Prostate gland (tissue), 2 donors: ENCODE measurements around the gene PILRB. TPM values are rescaled to one million over a fixed set of nuclear protein-coding genes. Genes with fewer than 3 reads are reported as not detected.
"Not testable (repeated sequence)": the region's sequence is repeated elsewhere in the genome, so short reads cannot be mapped to it uniquely, and the experiment has no call there.

Source experiments
- DNase-seq: peaks from one replicate; pipeline ENCODE4 v3.0.0-alpha.2; 2019; ENCODE audit warnings: low spot score
- H3K27ac ChIP-seq, 2 donors: fragments of 200-600 bp; sonication (generic); 2 replicates each; pipeline ENCODE4 v1.5.1; 2017 to 2019
- H3K27me3 ChIP-seq: fragments of 200-600 bp; sonication (generic); replicated peaks from 2 replicates; pipeline ENCODE4 v1.5.1; 2019; ENCODE audit not compliant: insufficient read depth
- H3K36me3 ChIP-seq, 2 donors: fragments of 200-600 bp; sonication (generic); 1 replicate in 1 of 2; 2 replicates in 1 of 2; pipeline versions ENCODE4 v1.5.1 to v1.8.1; 2017 to 2019
- H3K4me1 ChIP-seq: fragments of 200-600 bp; sonication (generic); replicated peaks from 2 replicates; pipeline ENCODE4 v1.5.1; 2019
- H3K4me3 ChIP-seq, 2 donors: fragments of 200-600 bp; sonication (generic); 2 replicates each; pipeline ENCODE4 v1.5.1; 2017 to 2019
- H3K9me3 ChIP-seq: fragments of 200-600 bp; sonication (generic); 2 replicates; pipeline ENCODE4 v1.5.1; 2017
- POLR2A ChIP-seq: fragments of 450-650 bp; IDR thresholded peaks from one replicate; pipeline ENCODE4 v1.6.1; 2016; ENCODE audit warnings: antibody characterized with exemption, mild to moderate bottlenecking
- POLR2AphosphoS5 ChIP-seq: sonication (generic); formaldehyde crosslinking; IDR thresholded peaks from one replicate; pipeline ENCODE4 v1.6.1; 2017; ENCODE audit warnings: antibody characterized with exemption
- WGBS: methylation state at CpG from one replicate; pipeline ENCODE4 v1.1.5; 2018; 5-methylcytosine and 5-hydroxymethylcytosine counted together
- intact Hi-C: fragments of 100-400 bp; cut with DNase I; formaldehyde crosslinking; loops from one replicate; pipeline ENCODE4 v1.14.2; 2022
- total RNA-seq, 2 donors: library from RNA; depleted of rRNA; stranded (reverse); fragments of >200 nt; gene quantifications; one replicate each; pipeline ENCODE4 v1.1.0, GENCODE V29; 2016
- TF ChIP-seq, protein P1 (sequence below), 4 experiments: fragments of 200-600 bp in 2 of 4; fragments of 450-650 bp in 2 of 4; sonication (generic) in 2 of 4; IDR thresholded peaks; 1 replicate in 3 of 4; 2 replicates in 1 of 4; pipeline ENCODE4 v1.5.1; 2016 to 2019; ENCODE audit warnings: antibody characterized with exemption in 4 of 4, mild to moderate bottlenecking in 2 of 4, moderate library complexity in 2 of 4

PILRB gene
- total RNA-seq, result 100 to 1,000 TPM in 1 of 2 donors, 10 to 100 TPM in 1; 72.4 to 120 TPM

DNA sequence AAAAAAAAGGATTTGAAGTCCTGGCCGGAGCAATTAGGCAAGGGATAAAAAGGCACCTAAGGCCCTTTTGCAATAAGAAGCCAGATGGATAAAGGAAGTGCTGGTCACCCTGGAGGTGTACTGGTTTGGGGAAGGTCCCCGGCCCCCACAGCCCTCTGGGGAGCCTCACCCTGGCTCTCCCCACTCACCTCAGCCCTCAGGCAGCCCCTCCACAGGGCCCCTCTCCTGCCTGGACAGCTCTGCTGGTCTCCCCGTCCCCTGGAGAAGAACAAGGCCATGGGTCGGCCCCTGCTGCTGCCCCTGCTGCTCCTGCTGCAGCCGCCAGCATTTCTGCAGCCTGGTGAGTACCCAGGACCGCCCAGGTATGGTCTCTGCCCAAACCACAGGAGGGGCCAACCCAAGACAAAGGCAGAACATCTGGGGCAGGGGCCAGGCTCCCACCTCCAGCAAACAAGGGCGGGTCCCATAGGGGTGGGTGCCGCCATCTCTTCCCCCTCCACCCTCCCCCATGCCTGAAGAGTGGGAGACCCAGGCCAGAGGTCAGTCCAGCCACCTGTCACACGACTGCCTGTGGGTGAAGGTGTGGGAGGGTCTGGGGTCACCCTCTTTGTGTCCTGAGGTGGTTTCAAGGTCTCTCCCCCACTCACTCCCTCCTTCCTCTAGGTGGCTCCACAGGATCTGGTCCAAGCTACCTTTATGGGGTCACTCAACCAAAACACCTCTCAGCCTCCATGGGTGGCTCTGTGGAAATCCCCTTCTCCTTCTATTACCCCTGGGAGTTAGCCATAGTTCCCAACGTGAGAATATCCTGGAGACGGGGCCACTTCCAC lies at the start of gene PILRB:
Gene PILRB (plus strand): TSS at position 91 of the 830 bp plus-strand sequence. CDS start 186 bp downstream, at position 277.
- H3K4me3 ChIP-seq, result no peak within 1 kb of the TSS
- H3K36me3 ChIP-seq, result peaks cover 2 to 26% of the 10 kb centered on the region in 2 donors
- H3K27me3 ChIP-seq, result no peaks in the 10 kb centered on the region
- intact Hi-C loops, result no loop called here
- TF ChIP-seq POLR2A (no peak), POLR2AphosphoS5 (no peak)
- TF ChIP-seq, protein P1, sequence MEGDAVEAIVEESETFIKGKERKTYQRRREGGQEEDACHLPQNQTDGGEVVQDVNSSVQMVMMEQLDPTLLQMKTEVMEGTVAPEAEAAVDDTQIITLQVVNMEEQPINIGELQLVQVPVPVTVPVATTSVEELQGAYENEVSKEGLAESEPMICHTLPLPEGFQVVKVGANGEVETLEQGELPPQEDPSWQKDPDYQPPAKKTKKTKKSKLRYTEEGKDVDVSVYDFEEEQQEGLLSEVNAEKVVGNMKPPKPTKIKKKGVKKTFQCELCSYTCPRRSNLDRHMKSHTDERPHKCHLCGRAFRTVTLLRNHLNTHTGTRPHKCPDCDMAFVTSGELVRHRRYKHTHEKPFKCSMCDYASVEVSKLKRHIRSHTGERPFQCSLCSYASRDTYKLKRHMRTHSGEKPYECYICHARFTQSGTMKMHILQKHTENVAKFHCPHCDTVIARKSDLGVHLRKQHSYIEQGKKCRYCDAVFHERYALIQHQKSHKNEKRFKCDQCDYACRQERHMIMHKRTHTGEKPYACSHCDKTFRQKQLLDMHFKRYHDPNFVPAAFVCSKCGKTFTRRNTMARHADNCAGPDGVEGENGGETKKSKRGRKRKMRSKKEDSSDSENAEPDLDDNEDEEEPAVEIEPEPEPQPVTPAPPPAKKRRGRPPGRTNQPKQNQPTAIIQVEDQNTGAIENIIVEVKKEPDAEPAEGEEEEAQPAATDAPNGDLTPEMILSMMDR (IDR thresholded peaks at IDR 0.05), result no peak
- WGBS, result 67% methylated on average over 11 of the region's 11 CpGs
- H3K9me3 ChIP-seq, result no peaks in the 10 kb centered on the region
- no peaks in the 10 kb centered on the region for H3K4me1 ChIP-seq
- no peak for DNase-seq
- H3K27ac ChIP-seq, result no peak within 1 kb of the TSS

DNA sequence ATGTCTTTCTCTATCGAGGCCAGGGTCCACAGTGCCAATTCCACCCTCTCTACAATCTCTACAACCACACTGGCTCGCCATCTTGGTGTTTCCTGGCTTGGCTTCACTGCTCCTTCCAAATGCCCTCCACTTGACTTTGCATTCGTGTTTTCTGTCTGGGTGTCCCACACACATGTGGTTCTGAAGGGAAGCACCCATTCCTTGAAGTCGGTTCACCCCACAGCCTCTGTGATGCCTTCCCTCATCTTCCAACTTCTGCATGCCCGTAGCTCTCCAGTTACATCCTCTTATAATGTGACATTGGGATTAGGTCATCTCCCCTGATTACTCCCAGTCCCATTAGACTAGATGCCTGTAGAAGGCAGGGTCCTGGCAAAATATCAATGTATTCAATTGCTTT lies 39.6 kb upstream of the PILRB start:
- intact Hi-C loops, DNase-seq, H3K9me3 ChIP-seq, H3K4me1 ChIP-seq, H3K36me3 ChIP-seq, H3K27ac ChIP-seq, H3K27me3 ChIP-seq, H3K4me3 ChIP-seq: not testable (repeated sequence)
- 97% methylated on average over 3 of the region's 5 CpGs for WGBS

DNA sequence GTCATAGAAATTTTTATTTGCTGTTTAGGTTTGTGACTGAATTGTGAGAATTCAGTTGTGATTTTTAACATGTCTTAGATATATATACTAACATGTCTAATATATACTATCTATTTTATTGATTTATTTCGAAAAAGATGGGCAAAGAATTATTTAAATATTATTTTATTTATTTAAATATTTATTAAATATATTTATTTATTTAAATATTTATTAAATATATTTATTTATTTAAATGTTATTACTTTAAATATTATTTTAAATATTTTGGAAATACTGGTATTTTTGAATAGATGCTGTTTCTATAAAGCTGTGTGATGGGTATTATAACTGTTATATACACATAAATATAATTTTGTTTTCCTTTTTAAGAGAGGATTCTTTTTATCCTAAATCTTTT lies 36.3 kb upstream of the PILRB start:
- intact Hi-C loops, H3K4me1 ChIP-seq, H3K9me3 ChIP-seq, H3K27ac ChIP-seq, DNase-seq, H3K27me3 ChIP-seq, H3K4me3 ChIP-seq, H3K36me3 ChIP-seq: not testable (repeated sequence)
- 92% methylated on average over 1 of the region's 1 CpG for WGBS

DNA sequence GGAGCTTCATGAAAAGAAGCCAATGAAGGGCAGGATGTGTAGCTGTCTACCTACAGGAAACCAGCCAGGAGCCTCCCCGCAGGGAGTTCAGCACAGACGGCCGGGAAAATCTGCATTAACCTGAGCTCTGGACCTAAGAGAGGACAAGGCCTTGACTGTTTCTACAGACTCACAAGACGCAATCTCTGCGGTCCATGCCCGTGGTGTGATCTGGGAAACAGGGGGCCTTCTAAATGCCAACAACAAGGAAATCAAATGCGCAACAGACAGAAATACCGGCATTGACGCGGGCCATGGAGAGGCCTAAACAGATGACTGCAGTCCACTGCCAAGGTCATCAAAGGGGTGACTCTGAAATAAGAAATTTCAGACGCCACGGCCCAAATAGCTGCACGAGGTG lies 33.7 kb upstream of the PILRB start:
- not testable (repeated sequence) for H3K4me3 ChIP-seq

DNA sequence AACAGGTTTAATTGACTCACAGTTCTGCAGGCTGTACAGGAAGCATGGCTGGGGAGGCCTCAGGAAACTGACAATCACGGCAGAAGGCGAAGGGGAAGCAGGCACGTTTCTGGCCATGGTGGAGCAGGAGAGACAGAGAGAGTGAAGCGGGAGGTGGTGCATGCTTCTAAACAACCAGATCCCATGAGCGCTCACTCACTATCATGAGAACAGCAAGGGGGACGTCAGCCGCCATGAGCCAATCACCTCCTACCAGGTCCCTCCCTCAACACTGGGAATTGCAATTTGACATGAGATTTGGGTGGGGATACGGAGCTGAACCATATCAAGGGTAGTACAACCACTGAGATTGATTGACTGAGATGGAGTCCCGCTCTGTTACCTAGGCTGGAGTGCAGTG lies 32.2 kb upstream of the PILRB start:
- H3K36me3 ChIP-seq, result not testable (repeated sequence)
- 91% methylated on average over 9 of the region's 9 CpGs for WGBS

More for the DNA sequence above, 33.7 kb upstream of the PILRB start:
- DNase-seq, H3K9me3 ChIP-seq, H3K36me3 ChIP-seq, H3K27me3 ChIP-seq, H3K4me1 ChIP-seq, H3K27ac ChIP-seq, intact Hi-C loops: not testable (repeated sequence)
- 90% methylated on average over 13 of the region's 13 CpGs for WGBS

DNA sequence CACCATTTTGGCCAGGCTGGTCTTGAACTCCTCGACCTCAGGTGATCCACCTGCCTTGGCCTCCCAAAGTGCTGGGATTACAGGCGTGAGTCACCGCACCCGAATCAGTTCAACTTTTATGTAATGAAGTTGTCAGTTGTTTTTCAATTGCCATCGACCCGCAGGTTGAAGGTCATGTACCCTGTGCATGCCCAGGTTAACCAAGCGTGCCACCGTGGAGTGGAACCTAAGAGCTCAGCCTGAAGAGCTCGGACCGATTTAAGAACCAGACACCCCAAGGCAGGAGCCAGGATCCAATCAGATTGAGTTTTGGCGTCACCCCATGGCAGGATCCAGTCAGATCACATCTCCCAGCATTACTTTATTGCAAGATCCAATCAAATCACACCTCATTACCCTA lies 31.0 kb upstream of the PILRB start:
- H3K27me3 ChIP-seq, H3K9me3 ChIP-seq, intact Hi-C loops, H3K36me3 ChIP-seq, DNase-seq, H3K27ac ChIP-seq, H3K4me3 ChIP-seq, H3K4me1 ChIP-seq: not testable (repeated sequence)
- 90% methylated on average over 7 of the region's 11 CpGs for WGBS

More for the DNA sequence above, 32.2 kb upstream of the PILRB start:
- DNase-seq, H3K9me3 ChIP-seq, H3K4me3 ChIP-seq, intact Hi-C loops, H3K27me3 ChIP-seq, H3K27ac ChIP-seq, H3K4me1 ChIP-seq: not testable (repeated sequence)

DNA sequence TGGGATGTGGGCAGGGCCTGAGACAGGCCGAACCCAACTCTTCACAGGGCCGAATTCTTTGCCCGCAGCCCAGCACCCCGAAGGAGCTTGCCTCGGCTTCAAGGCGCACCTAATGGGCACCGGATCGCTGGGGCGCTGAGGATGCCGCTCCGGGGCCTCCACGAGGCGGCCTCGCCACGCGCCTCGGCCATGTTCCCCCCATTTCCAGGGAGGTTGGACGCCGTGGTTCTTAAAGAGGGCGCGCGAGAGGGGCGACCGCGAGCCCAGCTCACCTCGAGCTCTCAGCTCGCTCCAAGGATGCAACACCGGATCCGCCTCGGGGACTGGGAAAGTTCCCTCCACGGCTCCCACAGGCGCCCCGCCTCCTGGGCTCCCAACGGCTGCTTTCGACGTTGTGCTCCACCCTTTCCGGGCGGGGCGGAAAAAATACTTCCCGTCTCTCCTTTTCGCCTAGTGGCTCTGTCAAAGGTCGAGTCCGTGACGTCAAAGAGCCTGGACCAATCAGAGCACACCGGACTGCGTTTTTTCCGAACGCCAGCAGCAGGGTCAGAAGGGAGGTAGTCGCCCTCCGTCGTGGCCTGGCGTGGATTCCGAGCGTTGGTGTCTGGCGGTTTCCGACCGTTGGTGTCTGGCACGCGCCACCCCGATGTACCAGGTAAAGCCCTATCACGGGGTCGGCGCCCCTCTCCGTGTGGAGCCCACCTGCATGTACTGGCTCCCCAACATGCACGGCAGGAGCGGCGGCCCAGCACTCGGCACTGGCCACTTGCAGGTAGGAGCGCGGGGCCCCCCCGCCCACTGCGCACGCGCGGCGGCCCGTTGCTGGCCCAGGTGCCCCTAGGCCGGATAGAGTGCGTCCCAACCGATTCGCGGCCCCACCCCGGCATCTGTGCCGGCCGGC lies 22.1 kb upstream of the PILRB start:
- H3K27me3 ChIP-seq, H3K36me3 ChIP-seq, H3K4me1 ChIP-seq, intact Hi-C loops, H3K9me3 ChIP-seq: not testable (repeated sequence)
- Histone ChIP-seq H3K27ac (peak overlapping the region; percentile 90 to 95), H3K4me3 (peak overlapping the region; percentile 72 to 78)
- DNase-seq, result peak; percentile 89
- TF ChIP-seq POLR2A (peak; percentile 96), POLR2AphosphoS5 (peak; percentile 92)
- TF ChIP-seq, protein P1 (IDR thresholded peaks at IDR 0.05), result peak in 2 of 4 experiments; percentile 22 to 35
- under 1% methylated on average over 71 of the region's 85 CpGs for WGBS

DNA sequence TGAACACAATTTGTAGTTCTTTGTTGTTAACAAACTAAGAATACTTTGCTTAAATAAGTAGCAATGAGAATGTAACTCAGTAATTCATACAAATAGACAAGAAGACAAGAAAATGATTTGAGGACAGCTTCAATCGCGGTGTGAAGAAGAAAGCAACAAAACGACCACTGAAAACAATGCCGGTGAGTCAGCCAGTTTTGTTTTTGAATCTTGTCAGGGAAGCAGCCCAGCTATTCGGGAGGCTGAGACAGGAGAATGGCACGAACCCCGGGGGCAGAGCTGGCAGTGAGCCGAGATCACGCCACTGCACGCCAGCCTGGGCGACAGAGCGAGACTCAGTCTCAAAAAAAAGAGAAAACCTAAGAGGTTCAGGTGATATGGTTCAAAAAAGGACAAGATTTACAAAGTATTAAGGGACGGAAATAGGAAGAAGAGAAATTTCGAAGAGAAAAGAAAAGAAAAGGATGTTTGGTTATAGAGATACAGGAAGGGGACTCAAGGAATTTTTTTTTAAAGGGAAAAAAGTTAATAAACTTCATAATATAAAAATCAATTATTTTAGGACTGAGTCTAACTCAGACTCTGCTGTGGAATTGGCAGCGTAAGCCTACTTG lies 19.7 kb upstream of the PILRB start:
- H3K9me3 ChIP-seq, intact Hi-C loops, H3K4me3 ChIP-seq, H3K36me3 ChIP-seq, H3K27me3 ChIP-seq, DNase-seq, H3K27ac ChIP-seq, H3K4me1 ChIP-seq: not testable (repeated sequence)
- WGBS, result 61% methylated on average over 15 of the region's 15 CpGs
